Activated naive CD4-positive, alpha-beta T cell treated with Interleukin-2 at 50 U/mL for 16 hours (primary cell): ENCODE measurements around the gene FAT1.
"Not testable (repeated sequence)": the region's sequence is repeated elsewhere in the genome, so short reads cannot be mapped to it uniquely, and the experiment has no call there.

ENCODE experiments used
- DNase-seq: peaks from one replicate; pipeline ENCODE4 v3.0.0-alpha.2; 2020

Gene FAT1, protein sequence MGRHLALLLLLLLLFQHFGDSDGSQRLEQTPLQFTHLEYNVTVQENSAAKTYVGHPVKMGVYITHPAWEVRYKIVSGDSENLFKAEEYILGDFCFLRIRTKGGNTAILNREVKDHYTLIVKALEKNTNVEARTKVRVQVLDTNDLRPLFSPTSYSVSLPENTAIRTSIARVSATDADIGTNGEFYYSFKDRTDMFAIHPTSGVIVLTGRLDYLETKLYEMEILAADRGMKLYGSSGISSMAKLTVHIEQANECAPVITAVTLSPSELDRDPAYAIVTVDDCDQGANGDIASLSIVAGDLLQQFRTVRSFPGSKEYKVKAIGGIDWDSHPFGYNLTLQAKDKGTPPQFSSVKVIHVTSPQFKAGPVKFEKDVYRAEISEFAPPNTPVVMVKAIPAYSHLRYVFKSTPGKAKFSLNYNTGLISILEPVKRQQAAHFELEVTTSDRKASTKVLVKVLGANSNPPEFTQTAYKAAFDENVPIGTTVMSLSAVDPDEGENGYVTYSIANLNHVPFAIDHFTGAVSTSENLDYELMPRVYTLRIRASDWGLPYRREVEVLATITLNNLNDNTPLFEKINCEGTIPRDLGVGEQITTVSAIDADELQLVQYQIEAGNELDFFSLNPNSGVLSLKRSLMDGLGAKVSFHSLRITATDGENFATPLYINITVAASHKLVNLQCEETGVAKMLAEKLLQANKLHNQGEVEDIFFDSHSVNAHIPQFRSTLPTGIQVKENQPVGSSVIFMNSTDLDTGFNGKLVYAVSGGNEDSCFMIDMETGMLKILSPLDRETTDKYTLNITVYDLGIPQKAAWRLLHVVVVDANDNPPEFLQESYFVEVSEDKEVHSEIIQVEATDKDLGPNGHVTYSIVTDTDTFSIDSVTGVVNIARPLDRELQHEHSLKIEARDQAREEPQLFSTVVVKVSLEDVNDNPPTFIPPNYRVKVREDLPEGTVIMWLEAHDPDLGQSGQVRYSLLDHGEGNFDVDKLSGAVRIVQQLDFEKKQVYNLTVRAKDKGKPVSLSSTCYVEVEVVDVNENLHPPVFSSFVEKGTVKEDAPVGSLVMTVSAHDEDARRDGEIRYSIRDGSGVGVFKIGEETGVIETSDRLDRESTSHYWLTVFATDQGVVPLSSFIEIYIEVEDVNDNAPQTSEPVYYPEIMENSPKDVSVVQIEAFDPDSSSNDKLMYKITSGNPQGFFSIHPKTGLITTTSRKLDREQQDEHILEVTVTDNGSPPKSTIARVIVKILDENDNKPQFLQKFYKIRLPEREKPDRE (N-terminal part only)

DNA sequence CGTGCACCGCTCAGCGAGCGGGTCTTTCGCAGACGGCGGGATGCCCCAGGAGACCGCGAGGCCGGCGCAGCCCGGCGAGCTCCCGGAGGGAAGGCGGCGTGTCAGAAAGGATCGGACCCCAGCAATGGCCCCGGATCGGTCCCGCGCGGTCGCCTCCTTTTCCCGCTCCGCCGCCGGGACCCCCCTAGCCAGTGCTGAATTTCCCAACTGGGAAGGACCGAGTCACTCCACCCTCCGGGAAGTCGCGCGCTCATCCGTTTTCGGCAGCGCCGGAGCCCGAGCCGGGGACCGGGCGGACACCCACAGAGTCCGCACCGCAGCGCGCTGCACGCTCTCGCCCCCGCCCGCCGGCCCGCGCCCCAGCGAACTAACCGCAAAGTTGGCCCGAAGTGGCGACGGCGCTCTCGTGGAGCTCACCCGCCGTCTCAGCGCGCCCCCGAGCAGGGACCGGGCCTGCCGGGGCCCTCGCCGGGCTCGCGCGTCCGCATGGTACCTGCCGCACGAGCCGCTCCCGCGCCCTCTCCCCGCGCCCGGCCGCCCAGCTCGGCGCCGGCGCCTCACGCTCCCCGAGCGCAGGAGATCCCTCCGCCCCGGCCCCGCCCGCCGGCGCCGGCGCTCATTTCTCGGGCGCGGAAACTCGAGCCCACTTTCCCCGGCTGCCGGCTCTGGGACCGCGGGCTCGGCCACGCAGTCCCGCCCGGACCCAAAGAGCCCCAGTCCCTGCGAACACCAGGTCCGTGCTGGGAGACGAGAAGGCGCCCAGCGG is at the start of gene FAT1:
TSS of gene FAT1 (minus strand) at position 565 of the 766 bp plus-strand sequence. CDS start 14,029 bp downstream, outside the sequence.
- no peak for DNase-seq

GRCh38 chr4:186772936-186773487 is 49.4 kb upstream of the FAT1 start:
- DNase-seq: no peak

DNA sequence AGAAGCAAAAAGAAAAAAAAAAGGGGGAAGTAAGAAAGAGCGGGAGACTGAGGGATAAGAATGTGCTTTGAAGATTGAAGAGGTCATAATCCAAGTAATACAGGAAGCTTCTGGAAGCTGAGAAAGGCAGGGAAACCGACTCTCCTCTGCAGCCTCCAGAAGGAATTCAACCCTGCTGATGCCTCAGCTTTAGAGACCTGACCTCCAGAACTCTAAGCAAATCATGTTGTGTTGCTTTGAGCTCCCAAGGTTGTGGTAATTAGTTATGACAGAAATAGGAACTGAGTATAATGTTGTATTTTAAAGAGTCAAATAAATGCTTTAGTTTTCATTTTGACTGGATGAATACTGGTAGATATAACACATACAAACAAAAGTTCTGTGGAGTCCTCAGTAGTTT is 48.0 kb upstream of the FAT1 start:
- no peak for DNase-seq

DNA sequence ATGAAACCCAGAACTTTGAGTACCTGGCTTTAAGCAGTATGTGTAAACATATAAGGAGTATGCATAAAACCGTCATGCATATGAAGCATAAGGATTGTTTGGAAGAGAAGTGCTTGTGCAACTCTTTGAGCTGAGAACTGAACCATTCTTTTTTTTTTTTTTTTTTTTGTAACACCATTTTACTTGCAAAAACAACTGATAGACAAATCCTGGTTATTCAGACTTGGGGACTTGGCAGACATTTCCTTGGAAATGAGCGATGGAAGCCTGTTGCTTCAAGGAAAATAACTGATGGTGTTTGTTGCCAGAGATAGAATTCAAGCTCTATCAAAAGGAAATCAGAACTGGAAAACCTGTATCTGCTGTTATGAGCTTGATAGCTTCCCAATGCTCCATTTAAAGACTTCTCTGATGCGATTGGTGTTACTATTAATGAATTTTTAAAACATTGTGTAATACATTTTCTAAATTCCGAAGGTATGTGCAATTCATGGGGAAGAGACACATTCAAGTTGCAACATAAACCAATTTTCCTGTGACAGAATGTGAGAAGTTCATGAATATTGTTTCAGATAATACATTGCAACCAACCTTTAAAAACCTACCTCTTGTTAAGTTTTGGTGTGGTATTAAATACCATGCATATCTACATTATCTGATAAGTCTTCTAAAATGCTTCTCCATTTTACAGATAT is 47.0 kb upstream of the FAT1 start:
- DNase-seq: no peak

- no peak for DNase-seq
These were observed 44.1 kb upstream of the FAT1 start for GRCh38 chr4:186767794-186768193.

- no peak for DNase-seq
These were observed 42.3 kb upstream of the FAT1 start for GRCh38 chr4:186765673-186766546.

GRCh38 chr4:186765138-186765537 is 41.5 kb upstream of the FAT1 start:
- DNase-seq: no peak

DNA sequence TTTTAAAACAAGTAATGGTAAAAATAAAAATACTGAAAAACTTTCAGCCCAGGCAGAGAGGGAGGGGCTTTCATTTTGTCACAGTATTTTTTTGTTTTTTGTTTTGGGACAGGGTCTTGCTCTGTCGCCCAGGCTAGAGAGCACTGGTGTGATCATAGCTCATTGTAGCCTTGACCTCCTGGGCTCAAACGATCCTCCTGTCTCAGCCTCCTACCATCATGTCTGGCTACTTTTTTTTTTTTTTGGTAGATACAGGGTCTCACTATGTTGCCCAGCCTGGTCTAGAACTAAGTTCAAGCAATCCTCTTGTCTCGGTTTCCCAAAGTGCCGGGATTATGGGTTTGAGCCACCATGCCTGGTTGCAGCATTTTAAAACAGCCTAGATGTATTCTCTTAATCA is 40.8 kb upstream of the FAT1 start:
- DNase-seq: no peak

GRCh38 chr4:186762865-186763264 is 39.2 kb upstream of the FAT1 start:
- DNase-seq: no peak

DNA sequence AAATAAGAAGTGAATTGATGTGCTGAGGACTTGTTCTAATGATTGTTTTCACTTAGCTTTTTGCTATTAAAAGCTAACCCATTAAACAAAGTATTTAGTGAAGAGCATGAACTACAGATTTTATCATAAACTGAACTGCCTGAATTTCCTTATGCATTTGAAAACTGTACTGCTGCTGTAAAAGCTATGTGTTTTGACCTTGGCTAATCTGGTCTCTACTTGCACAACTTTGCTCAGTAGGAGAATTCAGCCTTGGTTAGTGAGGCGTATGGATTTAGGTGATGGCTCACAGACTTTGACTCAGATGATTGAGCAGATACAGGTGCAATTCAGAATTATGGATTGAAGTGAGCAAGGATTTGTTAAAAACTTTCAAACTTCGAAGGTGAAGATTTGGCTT is 38.7 kb upstream of the FAT1 start:
- DNase-seq: no peak

GRCh38 chr4:186761956-186762355 is 38.3 kb upstream of the FAT1 start:
- not testable (repeated sequence) for DNase-seq

DNA sequence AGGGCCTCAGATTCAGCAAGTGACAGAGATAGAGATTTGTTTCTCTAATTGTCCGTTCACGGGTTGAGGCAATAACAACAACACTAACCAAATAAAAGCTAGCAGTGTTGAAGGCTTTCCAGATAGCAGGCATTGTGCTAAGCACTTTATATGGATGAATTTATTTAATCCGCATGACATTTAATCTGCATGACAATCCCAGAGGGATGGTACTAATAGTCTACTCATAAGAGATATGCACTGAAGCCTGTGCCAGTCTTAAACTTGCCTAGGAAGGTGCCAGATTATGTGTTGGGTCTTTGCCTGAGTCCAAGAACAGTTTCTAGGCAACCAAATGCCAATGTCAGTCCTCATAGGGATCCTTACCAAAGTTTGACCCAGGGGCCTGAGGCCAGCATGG is 37.7 kb upstream of the FAT1 start:
- DNase-seq: no peak

- no peak for DNase-seq
These were observed 36.9 kb upstream of the FAT1 start for GRCh38 chr4:186760576-186760975.

GRCh38 chr4:186759990-186760389 is 36.3 kb upstream of the FAT1 start:
- no peak for DNase-seq

GRCh38 chr4:186758929-186759682 is 35.5 kb upstream of the FAT1 start:
- no peak for DNase-seq

DNA sequence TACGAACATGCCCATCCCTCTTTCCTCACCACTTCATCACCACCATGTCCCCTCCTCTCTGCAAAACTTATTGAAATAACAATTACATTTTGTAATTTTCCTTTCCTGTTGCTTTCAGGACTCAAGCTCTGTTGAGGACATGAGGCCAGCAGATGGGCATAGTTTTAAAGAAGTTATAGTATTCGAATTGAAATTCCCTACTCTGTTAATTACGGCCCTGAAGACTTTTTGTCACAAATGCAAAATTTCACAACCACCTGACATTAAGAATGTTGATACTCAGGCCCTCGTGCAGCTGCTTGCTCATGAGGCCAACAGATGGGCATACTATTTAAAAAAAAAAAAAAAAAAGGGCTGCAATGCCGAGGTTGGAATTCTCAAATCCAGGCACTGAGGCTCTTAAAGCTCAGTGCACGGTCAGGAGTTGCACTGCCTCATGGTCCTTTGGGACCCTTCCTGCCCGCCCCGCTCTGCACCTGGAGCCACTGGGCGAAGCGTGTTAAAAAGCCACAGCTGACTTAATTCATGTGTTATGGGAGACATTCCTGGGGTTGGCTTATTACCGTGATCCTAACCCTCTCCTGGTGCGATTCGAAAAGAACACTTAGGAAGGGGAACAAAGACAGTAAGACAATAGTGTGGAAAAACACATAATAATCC is 34.2 kb upstream of the FAT1 start:
- no peak for DNase-seq

- not testable (repeated sequence) for DNase-seq
These were observed 32.9 kb upstream of the FAT1 start for GRCh38 chr4:186756550-186756949.

DNA sequence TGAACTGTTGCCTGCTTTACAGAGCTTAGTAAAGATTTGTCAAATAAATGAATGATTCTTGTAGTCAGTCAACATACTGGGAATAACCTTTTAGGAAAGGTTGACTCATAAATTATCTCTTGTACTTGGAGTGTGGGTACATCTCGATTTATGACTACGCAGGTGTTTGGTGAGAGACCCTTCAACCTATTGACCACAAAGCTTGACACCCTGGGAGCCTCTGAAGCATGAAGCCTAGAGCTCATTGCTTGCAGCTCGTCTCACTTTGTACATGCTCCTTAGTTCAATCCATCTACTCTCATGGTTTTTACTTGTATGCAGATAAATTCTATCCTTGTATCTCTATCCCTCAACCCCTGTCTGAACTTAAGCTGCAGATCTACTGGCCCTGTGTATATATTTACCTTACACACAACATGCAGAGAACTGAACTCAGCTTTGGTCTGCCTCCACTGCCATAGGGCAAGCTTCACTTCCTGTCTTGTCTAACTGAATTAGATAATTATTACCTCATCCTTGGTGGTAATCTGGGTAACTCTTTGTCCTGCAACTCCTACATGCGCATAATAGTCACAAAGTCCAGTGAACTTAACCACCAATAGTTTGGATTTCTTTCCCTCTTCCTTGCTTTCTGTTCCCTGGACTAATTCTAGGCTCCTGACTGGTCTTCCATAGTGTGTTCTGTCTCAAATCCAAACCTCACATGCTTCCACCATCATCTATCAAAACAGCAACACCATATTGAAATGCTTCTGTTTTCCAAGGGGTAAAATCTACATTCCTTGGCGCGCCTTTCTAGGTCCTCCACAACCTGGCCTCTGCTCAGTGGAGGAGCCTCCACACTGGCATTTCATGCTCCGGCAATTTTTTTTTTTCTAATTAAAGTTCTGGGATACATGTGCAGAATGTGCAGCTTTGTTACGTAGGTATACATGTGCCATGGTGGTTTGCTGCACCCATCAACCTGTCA is 32.2 kb upstream of the FAT1 start:
- DNase-seq: no peak
